Activated T-helper 17 cell treated with anti-CD3 and anti-CD28 coated beads, Interleukin-2, amount 50 U/mL, for 72 hours (primary cell): ENCODE data around the gene SOHLH1. TPM values are rescaled to one million over a fixed set of nuclear protein-coding genes. Genes with fewer than 3 reads are reported as not detected.

Source experiments
- ATAC-seq: fragments of 150-1000 bp; cut with Tn5 transposase; replicated peaks from 2 replicates; pipeline ENCODE4 v1.10.0; 2021; ENCODE audit warnings: mild to moderate bottlenecking, moderate library complexity
- H3K27ac Mint-ChIP-seq: one replicate; pipeline ENCODE4 v1.8.0; 2022; ENCODE audit warnings: mixed read lengths
- H3K27me3 Mint-ChIP-seq: one replicate; pipeline ENCODE4 v1.8.0; 2022; ENCODE audit warnings: mixed read lengths
- H3K36me3 Mint-ChIP-seq: one replicate; pipeline ENCODE4 v1.8.0; 2022; ENCODE audit warnings: low read depth, mild to moderate bottlenecking, mixed read lengths
- H3K4me1 Mint-ChIP-seq: one replicate; pipeline ENCODE4 v1.8.0; 2022; ENCODE audit warnings: mixed read lengths
- H3K4me3 Mint-ChIP-seq: one replicate; pipeline ENCODE4 v1.8.0; 2022; ENCODE audit warnings: mild to moderate bottlenecking, mixed read lengths
- H3K9me3 Mint-ChIP-seq: one replicate; pipeline ENCODE4 v1.8.0; 2022; ENCODE audit warnings: mixed read lengths
- total RNA-seq, 2 donors: library from RNA; stranded (reverse); gene quantifications; one replicate each; pipeline ENCODE4 v1.2.3, GENCODE V29; 2022

SOHLH1 gene
- total RNA-seq, 2 donors from 2014 or later = not detected

DNA sequence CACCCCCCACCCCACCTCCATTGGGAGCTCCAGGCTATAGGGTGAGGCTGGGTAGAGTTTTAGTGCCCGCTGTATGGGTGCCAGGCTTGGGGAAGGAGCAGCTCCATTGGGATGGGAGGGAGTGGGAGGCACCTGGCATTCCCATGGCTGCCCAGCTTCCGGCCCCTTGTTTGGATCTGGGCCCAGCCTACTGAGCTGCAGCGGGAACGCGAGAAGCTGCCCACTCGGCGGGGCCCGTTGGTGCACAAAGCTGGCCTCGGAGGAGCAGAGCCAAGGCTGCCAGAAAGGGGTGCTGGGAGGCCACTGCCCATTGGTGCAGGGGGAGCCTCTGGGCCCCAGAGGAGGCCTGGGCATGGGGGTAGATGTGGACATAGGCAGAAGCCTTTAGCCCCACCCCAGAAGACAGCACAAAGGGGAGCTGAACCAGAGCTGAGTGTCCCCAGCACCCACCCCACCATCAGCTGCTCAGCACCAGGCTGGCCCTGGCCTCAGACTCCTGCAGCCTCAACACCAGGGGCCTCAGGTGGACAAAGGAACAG lies 31.7 kb downstream of the SOHLH1 start:
- H3K36me3 Mint-ChIP-seq = no peaks in the 10 kb centered on the region
- no peaks in the 10 kb centered on the region for H3K4me1 Mint-ChIP-seq
- H3K27ac Mint-ChIP-seq = no peak overlapping the region
- no peaks in the 10 kb centered on the region for H3K9me3 Mint-ChIP-seq
- no peaks in the 10 kb centered on the region for H3K27me3 Mint-ChIP-seq
- H3K4me3 Mint-ChIP-seq = no peak overlapping the region
- ATAC-seq = no peak

DNA sequence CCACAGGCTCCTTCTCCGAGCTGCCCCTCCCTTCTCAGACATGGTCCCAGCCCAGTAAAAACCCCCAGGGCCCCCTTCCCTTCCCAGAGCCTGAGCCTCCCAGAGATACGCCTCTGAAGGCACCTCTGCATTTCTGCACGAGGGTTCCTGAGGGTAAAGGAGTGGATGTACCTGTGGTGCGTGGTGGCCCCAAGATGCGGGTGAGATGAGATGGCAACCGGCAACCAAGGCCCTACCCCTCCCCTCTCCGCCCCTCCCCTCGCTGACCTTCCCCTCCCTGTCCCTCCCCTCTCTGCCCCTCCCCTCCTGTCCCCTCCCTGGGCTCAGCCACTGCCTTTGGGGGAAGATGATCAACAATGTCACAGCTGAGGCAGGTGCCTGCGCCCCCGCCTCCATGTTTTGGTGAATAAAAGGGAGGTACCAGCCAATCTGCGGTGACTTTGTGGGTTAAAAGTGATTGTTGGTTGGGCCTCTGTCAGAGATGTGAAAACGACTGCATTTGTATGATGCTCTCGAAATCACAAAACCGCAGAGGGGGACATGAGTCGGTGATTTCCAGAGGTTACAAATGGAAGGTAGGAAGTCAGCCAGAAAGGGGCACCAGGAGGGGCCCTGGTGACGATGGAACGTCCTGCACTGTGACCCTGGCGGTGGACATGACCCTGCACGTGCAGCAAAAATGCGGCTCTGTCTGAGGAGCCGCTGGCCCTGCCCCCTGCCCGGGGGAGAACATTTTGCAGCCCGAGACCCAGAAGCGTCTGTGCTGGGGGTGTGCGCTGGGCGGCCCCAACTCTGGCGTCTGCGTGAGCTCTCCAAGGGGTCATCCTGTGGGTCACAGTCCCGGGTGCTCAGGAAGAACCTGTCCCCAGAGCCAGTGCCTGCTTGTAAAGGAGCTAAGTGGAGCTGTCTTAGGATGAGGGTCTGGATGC lies 32.5 kb downstream of the SOHLH1 start:
- ATAC-seq = no peak

DNA sequence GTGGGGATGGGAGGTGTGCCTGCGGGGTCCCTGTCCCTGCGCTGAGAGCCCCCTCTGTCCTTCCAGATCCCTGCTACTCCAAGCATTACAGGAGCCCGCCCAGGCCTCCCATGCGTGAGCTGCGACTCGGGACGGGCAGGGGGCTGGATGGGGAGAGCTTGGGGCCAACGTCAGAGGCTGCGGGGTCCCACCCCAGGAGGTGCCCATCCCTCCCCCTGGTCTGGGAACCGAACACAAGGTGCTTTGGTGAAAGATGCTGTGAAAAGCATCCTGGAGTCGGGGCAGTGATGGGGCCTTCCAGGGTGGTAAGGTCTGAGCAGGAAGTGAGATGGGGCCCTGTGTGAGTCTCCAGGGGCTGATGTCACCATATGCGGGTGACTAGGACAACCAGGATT lies 33.5 kb downstream of the SOHLH1 start:
- H3K9me3 Mint-ChIP-seq = no peaks in the 10 kb centered on the region
- no peaks in the 10 kb centered on the region for H3K36me3 Mint-ChIP-seq
- H3K4me1 Mint-ChIP-seq = no peaks in the 10 kb centered on the region
- no peaks in the 10 kb centered on the region for H3K27me3 Mint-ChIP-seq
- H3K4me3 Mint-ChIP-seq = no peak overlapping the region
- no peak for ATAC-seq
- no peak overlapping the region for H3K27ac Mint-ChIP-seq

More for the DNA sequence above, 32.5 kb downstream of the SOHLH1 start:
- Mint-ChIP-seq H3K36me3 (no peaks in the 10 kb centered on the region), H3K27ac (no peak overlapping the region), H3K4me1 (no peaks in the 10 kb centered on the region), H3K9me3 (no peaks in the 10 kb centered on the region), H3K4me3 (no peak overlapping the region), H3K27me3 (no peaks in the 10 kb centered on the region)

DNA sequence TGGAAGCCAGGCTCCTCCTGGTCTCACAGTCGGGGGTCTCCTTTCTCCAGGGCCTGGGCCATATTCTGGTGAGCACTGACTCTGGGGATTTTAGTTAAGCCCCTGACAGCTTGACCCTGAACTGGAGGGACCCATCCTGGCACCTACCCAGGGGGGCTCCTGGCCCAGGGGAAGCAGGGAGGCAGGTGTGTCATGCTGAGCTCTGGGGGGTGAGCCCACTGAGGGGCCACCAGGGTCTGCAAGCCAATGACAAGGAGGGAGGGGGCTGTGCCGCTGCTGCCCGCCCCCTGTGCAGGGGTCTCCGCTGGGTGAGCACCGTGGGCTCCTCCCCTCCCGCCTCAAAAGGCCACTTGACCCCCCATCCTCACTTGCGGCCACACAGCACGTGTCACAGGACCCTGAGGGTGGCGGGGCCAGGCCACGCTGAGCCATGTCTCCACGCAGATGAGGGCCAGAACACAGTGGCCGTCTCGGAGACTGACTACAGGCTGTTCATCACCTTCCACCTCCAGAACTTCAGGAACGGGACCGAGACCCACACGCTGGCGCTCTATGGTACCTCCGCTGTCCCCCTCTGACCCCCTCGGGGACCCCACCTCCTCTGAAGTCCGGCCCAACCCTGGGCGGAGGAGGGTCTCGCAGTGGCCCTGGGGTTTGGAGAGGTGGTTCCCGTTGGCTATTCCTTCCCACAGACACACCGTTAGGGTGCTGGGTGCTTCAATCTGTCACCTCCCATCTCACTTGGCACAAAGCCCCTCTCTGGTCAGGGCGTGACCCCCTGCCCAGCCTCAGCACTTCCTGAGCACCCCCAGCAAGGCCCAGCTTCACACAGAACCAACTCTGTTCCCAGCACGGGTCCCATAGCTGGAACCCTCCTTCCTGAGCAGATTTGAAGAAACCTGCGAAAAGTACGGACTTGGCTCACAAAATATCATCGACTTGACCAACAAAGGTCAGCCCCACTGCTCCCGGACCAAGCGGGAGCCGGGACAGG lies 34.2 kb downstream of the SOHLH1 start:
- H3K4me3 Mint-ChIP-seq = no peak overlapping the region
- H3K36me3 Mint-ChIP-seq = no peaks in the 10 kb centered on the region
- ATAC-seq = no peak
- H3K27me3 Mint-ChIP-seq = no peaks in the 10 kb centered on the region
- no peak overlapping the region for H3K27ac Mint-ChIP-seq
- H3K9me3 Mint-ChIP-seq = no peaks in the 10 kb centered on the region
- no peaks in the 10 kb centered on the region for H3K4me1 Mint-ChIP-seq

DNA sequence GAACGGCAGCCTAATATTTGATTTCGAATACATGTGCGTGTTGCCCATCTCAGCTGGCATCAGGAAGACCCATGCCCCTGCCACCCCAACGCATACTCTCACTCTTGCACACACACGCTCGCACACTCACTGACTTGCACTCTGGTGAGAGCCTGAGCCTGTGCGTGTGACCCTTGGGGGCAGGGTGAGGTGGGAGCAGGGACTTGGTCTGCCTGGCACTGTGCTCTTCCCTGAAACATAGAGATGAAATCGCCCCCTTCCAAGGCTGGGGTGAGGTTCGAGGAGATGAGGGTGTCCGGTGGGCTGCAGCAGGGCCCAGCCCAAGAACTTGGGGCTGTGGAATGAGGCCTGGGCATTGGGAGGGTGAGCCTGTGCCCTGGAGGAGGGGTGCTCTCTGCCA lies 35.0 kb downstream of the SOHLH1 start:
- no peaks in the 10 kb centered on the region for H3K4me1 Mint-ChIP-seq
- no peaks in the 10 kb centered on the region for H3K27me3 Mint-ChIP-seq
- no peak overlapping the region for H3K27ac Mint-ChIP-seq
- H3K4me3 Mint-ChIP-seq = no peak overlapping the region
- no peaks in the 10 kb centered on the region for H3K36me3 Mint-ChIP-seq
- no peaks in the 10 kb centered on the region for H3K9me3 Mint-ChIP-seq
- ATAC-seq = no peak

DNA sequence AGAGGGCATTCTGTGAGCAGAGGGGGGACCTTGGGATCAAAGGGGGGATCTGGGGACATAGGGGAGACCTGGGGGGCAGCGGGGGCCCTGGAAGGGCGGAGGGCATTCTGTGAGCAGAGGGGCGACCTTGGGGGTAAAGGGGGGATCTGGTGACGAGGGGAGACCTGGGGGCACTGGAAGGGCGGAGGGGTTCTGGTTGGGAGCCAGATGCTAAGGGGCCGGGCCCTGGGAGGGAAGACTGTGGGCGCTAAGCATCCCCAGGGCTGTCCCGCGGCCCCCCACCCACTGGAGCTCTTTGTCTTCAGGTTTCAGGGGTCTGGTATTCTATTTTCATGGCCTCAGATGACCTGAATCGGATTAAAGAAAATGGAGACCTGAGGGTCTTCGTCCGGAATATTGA lies 35.4 kb downstream of the SOHLH1 start:
- H3K27ac Mint-ChIP-seq = no peak overlapping the region
- H3K4me3 Mint-ChIP-seq = no peak overlapping the region
- H3K36me3 Mint-ChIP-seq = no peaks in the 10 kb centered on the region
- H3K9me3 Mint-ChIP-seq = no peaks in the 10 kb centered on the region
- no peaks in the 10 kb centered on the region for H3K4me1 Mint-ChIP-seq
- H3K27me3 Mint-ChIP-seq = no peaks in the 10 kb centered on the region
- ATAC-seq = no peak

DNA sequence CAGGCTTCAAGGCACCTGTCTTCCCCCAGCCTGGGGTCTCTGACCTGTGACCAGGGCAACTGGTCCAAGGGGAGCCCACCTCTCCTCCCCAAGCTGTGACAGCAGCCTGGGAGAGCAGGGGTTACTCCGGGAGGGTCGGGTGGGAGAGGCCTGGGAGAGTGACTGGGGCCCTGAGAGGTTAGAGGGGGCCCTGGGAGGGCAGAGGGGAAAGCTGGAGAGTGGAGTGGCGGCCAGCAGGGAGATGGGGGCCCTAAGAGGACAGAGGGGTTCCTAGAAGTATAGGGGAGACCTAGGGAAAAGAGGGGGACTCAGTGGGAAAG lies 35.9 kb downstream of the SOHLH1 start:
- Mint-ChIP-seq H3K4me1 (no peaks in the 10 kb centered on the region), H3K36me3 (no peaks in the 10 kb centered on the region), H3K9me3 (no peaks in the 10 kb centered on the region), H3K27ac (no peak overlapping the region), H3K27me3 (no peaks in the 10 kb centered on the region), H3K4me3 (no peak overlapping the region)
- ATAC-seq = no peak

DNA sequence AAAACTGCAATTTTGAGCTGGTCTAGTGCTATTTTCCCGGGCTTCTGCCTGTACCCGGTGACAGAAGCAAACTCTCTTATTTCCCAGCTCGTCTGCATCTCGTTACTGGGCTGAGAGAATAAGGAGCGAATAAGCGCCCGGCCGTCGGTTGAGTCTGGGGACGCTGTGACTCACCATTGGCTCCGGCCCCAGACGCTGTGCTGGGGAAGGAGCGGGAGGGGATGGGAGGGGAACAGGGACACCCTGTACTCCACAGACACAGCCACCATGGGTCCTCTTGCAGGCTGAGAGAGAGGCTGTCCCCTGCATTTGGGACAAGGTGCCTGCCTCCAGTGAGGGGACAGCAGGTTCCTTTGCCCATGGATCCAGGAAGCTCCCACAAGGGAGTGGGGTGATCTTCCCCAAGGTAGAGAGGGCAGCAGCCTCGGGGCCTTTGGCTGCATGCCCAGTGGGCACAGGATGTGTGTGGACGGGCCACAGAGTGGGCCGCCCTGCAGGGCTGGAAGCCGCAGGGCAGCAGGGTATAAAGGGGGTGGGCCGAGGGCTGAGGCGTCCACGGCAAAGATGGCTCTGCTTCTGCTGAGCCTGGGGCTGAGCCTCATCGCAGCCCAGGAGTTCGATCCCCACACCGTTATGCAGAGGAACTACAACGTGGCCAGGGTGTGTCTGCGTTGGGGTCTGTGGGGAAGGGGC lies 36.4 kb downstream of the SOHLH1 start, which contains the start of gene LCN9:
Gene LCN9 (plus strand): TSS at position 552 of the 693 bp plus-strand sequence. CDS start 13 bp downstream, at position 565.
- no peak within 1 kb of the TSS for H3K4me3 Mint-ChIP-seq
- no peaks in the 10 kb centered on the region for H3K27me3 Mint-ChIP-seq
- no peaks in the 10 kb centered on the region for H3K9me3 Mint-ChIP-seq
- H3K27ac Mint-ChIP-seq = no peak within 1 kb of the TSS
- no peaks in the 10 kb centered on the region for H3K36me3 Mint-ChIP-seq
- H3K4me1 Mint-ChIP-seq = no peaks in the 10 kb centered on the region
- no peak for ATAC-seq

DNA sequence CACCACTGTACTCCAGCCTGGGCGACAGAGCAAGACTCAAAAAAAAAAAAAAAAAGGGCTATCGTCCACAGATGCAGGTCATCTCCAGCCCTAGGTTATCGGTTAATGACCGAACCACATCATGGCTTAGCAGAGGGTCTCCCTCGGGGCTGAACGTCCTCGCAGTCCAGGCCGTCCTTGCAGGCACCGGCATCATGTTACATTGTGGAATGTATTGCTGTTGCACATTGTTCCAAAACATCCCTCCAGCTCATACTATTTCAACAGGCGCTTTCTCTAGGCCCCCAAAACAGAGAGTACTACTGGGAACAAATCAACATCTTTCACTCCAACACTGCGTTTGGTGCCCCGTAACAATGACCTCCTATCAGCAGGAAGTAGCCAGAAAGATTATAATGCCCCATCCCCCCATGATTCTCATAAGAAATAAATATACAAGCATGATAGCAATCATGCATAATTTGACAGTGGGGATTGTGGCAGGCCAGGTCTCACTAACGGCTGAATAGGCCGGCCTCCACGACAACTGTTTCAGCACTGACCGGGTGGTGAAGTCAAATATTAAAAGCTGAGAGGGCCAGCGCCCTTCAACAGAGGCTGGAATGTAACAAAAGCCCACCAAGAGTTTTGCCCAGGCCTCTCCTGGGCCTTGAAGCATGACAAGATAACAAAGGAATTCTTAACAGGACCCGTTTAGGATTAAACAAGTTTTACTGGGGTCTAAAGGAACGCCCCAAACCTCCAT lies 37.3 kb downstream of the SOHLH1 start:
- no peak overlapping the region for H3K4me3 Mint-ChIP-seq
- no peaks in the 10 kb centered on the region for H3K27me3 Mint-ChIP-seq
- H3K4me1 Mint-ChIP-seq = no peaks in the 10 kb centered on the region
- no peak overlapping the region for H3K27ac Mint-ChIP-seq
- no peaks in the 10 kb centered on the region for H3K9me3 Mint-ChIP-seq
- no peaks in the 10 kb centered on the region for H3K36me3 Mint-ChIP-seq
- ATAC-seq = no peak

DNA sequence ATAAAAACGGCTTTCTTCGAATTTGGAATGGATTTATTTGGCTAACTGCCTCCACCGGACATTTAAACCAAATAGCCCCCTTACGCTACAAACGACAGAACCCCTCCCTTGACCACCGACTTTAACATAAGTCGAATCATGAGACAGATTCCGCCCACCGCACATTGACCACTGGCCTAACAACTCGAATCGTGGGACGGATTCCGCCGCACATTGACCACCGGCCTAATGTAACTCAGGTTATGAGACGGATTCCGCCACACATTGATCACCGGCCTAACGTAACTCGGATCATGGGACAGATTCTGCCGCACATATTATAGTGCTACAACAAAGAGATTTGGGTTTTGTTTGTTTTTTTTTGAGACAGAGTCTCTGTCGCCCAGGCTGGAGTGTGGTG lies 38.9 kb downstream of the SOHLH1 start:
- no peaks in the 10 kb centered on the region for H3K9me3 Mint-ChIP-seq
- no peak for ATAC-seq
- H3K27ac Mint-ChIP-seq = no peak overlapping the region
- H3K36me3 Mint-ChIP-seq = no peaks in the 10 kb centered on the region
- H3K4me1 Mint-ChIP-seq = no peaks in the 10 kb centered on the region
- peaks cover 4% of the 10 kb centered on the region for H3K27me3 Mint-ChIP-seq
- no peak overlapping the region for H3K4me3 Mint-ChIP-seq

DNA sequence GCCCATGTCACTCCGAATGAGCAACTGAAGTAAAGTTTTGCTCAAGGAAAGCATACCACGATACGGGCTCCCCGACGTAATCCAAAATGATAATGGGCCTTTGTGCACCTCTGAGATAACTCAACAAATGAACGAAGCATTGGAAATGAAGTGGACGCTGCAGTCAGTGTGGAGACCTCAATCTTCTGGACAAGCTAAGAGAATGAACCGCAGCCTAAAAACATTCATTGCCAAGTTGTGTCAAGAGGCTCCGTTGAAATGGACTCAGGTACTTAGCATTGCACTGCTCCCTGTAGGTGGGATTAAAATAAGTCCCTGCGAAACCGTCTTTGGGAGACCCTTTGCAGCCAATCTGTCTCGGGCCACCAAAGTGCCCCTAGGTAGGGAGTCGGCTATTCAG lies 40.0 kb downstream of the SOHLH1 start:
- Mint-ChIP-seq H3K27me3 (peaks cover 8% of the 10 kb centered on the region), H3K4me3 (no peak overlapping the region), H3K4me1 (no peaks in the 10 kb centered on the region), H3K9me3 (no peaks in the 10 kb centered on the region), H3K27ac (no peak overlapping the region), H3K36me3 (no peaks in the 10 kb centered on the region)
- no peak for ATAC-seq

DNA sequence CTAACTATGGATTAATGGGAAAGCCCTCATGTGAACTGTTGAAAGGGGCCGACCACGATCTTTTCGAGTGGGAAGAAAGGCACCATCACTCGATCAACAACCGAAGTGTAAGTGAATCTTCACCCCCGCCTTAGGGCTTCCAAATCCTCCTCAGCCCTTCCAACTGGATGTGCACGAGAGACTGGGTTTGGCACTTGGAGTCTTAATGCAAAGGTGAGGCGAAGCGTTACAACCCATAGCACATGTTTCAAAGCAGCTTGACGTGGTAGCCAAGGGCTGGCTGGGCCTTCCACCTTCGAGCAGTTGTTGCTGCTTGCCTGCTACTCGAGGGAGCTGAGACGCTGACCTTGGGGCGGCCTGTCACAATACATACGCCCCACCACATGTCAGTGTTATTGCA lies 41.9 kb downstream of the SOHLH1 start:
- no peak for ATAC-seq
- Mint-ChIP-seq H3K36me3 (no peaks in the 10 kb centered on the region), H3K27ac (no peak overlapping the region), H3K4me3 (no peak overlapping the region), H3K4me1 (no peaks in the 10 kb centered on the region), H3K27me3 (peaks cover 11% of the 10 kb centered on the region), H3K9me3 (no peaks in the 10 kb centered on the region)

DNA sequence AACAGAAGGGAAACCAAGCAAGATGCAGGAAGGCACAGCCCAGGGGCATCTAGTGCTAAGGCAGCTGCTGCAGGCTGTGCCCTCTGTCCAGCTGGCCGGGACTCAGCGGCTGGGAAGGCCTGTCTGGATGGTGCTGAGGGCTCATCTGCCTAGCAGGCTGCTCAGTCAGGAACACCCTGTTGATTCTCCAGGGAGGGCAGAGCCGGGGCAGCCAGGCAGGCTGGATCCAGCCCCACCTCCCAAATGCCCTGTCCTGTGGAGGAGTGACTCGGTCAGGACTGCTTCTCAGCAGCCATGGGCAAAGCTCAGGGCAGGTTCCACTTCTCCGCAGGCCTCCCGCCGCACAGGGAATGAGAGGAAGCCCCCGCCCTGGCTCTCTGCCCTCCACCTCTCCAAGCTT lies 44.0 kb downstream of the SOHLH1 start:
- H3K4me1 Mint-ChIP-seq = no peaks in the 10 kb centered on the region

More for the DNA sequence above, 44.0 kb downstream of the SOHLH1 start:
- H3K4me3 Mint-ChIP-seq = no peak overlapping the region
- H3K9me3 Mint-ChIP-seq = peaks cover 3% of the 10 kb centered on the region
- no peak for ATAC-seq
- H3K27me3 Mint-ChIP-seq = peaks cover 16% of the 10 kb centered on the region
- H3K27ac Mint-ChIP-seq = no peak overlapping the region
- H3K36me3 Mint-ChIP-seq = no peaks in the 10 kb centered on the region
